Stimulated activated CD4-positive, alpha-beta T cell treated with anti-CD3 and anti-CD28 coated beads, TNF-alpha, amount 100 ng/mL, for 1 hour (primary cell): Measurements from ENCODE around the gene DNALI1.
A peak's percentile ranks its signal among the peaks of the same experiment; 100 is the strongest.
"Not testable (repeated sequence)": the region's sequence is repeated elsewhere in the genome, so short reads cannot be mapped to it uniquely, and the experiment has no call there.

ENCODE experiments used
- DNase-seq, 3 donors: peaks; one replicate each; pipeline ENCODE4 v3.0.0-alpha.2; 2020; ENCODE audit warnings: low read depth in 3 of 3, low spot score in 1 of 3

DNALI1 gene

DNA sequence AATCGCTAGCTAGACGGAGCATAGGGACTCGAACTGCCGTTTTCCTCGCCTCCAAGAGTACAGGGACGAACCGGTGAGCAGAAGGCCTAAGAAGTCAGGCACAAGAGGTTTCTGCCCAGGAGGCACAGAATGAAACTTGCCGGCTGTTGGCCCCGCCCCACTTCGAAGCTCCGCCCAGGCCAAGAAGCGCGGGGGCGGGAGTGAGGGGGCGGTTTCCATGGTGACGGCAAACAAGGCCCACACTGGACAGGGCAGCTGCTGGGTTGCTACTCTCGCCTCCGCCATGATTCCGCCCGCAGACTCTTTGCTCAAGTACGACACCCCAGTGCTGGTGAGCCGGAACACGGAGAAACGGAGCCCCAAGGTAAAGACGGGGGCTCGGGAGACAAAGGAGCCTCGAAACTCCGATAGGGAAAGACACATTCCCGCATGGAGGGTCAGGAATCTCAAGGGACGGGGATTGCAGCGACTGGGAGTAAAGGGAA is at the start of gene DNALI1:
Gene DNALI1 (plus strand): TSS at position 229 of the 485 bp plus-strand sequence. CDS start 55 bp downstream, at position 284.
- no peak for DNase-seq

DNA sequence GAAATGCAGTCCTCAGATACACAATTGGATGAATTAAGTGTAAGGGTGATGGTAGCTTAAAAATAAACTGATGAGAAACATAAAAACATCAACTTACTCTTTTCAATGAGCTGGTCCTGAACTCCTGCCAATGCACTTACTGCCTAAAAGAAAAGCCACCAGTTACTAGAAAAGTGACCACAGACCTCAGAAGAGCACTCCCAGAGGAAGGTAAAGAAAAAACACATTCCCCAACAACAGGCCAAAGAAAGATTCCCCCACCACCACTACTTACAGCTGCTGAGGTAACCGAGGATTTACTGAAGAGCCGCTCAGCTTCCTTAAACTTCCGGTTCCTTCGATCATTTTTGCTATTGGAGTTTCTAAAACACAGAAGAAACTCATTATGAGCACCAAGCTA is 47.6 kb upstream of the DNALI1 start:
- DNase-seq, result no peak

DNA sequence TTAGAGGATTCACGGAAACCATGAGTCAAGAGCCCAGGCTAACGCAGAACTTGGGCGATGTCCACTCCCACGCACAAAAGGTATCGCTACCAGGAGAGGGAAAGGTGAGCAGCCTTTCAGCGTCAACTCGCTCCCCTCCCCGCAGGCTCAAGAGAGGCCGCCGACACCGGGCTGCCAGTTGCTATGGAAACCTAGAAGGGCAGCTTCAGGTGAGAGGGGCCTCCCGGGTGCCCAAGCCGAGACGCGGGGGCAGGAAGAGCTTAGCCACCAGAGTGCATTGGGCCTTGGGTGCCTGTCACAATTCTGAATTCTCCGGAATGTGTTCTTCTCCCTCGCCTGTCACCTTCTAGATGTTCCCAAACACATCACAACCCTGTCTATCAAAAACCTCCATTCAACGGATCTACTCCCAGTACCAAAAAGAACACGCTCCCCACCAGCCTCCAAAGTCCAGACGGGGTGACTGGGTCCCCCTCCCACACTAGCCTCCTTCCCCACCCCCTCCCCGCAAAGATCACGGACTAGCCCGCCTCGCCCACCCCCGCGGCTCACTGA is 42.9 kb upstream of the DNALI1 start:
- DNase-seq, result peak in 1 of 3 donors; percentile 49

DNA sequence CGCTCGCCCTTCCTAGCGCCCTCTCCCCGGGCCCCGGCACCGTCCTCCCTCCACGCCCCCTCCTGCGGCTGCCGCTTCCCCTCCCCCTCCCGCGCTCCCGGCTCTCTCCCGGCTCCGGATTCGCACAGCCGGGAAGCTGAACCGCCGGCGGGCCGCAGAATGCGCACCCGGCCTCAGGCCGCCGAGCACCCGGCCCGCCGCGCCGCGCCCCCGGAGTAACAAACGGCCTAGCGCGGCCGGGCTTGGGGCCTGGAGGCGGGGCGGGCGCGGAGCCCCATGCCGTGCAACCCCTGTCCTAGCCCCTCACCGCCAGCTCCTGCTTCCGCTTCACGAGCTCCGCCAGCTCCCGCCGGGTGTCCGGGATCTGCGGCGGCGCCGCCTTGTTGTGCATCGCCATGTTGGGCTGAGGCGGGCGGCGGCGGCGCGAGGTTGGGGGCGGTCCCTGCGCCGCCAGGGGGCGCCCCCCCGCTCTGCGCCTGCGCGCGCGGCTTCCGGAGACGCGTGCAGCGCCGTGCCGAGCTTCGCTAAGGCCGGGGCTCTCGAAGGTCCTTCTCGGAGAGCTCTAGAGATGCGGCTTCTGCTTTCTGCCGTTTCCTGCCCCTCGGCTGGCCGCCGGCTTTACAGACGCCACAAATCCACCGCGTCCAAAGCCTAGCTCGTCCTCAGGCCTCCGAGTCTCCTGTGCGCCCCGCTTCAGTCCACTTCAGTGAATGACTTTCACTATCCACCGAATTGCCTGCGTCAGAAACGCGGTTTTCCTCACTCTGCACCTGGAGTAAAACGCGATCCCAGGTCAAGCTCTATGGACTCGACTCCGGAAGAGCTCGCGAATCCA is 42.2 kb upstream of the DNALI1 start, which contains the start of gene MEAF6:
Gene MEAF6 (minus strand): TSS at position 417 of the 835 bp plus-strand sequence. CDS start 20 bp downstream, at position 397.
- peak; percentile 46 to 80 (median 71) for DNase-seq

DNA sequence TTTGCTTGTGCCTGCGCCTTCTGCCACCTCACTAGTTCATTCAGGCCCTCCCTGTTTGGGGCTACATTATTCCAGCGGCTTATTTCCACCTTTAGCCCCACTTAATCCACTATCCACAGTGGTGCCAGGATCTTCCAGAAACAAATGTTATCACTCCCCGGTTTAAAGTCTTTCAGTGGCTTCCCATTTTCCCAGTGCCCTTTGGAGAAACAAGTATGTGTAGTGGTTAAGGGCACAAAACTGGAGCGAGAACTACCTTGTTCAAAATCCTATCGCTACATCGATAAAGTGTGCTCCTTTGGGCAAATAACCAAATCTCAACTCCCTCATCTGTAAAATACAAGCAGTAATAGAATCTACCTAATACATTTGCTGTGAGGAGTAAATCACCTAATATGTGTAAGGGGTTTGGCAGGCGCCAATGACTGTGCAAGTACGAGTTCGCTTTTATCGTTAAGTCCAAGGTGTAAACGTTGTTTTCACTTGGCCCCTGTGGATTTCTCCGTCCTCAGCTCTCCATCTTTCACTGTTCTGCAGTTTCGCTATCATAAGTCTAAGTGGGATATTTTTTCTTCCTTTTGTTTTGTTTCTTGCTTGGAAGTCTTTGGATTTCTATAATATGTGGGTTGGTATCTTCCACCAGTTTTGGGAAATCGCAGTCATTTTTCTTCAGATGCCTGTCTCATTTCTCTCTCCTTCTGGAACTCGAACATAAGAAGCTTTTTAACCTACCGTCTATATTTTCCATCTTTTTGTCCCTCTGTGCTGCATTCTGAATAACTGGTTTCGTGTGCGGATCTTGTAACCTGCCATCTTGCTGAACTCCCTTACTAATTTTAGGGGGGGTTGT is 41.3 kb upstream of the DNALI1 start:
- DNase-seq, result no peak

DNA sequence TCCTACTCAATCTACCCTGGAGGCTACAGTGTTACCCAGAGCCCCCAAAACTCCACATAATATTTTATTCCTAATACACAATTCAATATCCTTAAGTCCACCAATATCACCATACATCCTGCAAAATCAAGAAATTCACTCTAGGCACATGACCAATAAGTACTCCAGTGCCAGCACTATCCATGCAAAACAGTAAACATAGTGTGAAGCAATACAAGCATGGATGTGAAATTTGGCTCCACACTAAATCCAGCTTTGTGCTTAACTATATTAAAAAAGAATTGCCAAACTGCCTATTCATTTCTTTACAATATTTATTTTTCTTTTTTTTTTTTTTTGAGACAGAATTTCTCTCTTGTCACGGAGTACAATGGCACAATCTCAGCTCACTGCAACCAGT is 39.2 kb upstream of the DNALI1 start:
- DNase-seq, result no peak

DNA sequence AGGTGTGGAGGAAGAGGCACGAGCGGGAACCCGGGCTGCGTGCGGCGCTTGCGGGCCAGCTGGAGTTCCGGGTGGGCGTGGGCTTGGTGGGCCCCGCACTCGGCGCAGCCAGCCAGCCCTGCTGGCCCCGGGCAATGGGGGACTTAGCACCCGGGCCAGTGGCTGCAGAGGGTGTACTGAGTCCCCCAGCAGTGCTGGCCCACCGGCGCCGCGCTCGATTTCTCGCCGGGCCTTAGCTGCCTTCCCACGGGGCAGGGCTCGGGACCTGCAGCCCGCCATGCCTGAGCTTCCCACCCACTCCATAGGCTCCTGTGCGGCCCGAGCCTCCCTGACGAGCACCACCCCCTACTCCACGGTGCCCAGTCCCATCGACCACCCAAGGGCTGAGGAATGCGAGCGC is 38.5 kb upstream of the DNALI1 start:
- not testable (repeated sequence) for DNase-seq

DNA sequence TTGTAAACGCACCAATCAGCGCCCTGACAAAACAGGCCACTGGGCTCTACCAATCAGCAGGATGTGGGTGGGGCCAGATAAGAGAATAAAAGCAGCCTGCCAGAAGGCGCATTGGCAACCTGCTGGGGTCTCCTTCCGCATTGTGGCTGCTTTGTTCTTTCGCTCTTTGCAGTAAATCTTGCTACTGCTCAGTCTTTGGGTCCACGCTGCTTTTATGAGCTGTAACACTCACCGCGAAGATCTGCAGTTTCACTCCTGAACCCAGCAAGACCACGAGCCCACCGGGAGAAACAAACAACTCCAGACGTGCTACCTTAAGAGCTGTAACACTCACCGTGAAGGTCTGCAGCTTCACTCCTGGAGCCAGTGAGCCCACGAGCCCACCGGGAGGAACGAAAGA is 37.8 kb upstream of the DNALI1 start:
- DNase-seq, result peak in 1 of 3 donors; percentile 10

DNA sequence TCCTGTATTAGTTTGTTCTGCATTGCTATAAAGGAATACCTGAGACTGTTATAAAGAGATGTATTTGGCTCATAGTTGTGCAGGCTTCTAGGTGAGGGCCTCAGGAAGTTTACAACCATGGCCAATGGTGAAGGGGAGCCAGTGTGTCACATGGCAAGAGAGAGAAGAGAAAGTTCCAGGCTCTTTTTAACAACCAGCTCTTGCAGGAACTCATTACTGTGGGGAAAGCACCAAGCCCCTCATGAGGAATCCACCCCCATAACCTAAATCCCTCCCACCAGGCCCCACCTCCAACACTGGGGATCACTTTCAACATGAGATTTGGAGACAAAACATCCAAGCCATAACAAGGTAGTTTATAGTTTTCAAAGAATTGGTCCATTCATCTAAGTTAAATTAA is 37.1 kb upstream of the DNALI1 start:
- no peak for DNase-seq

DNA sequence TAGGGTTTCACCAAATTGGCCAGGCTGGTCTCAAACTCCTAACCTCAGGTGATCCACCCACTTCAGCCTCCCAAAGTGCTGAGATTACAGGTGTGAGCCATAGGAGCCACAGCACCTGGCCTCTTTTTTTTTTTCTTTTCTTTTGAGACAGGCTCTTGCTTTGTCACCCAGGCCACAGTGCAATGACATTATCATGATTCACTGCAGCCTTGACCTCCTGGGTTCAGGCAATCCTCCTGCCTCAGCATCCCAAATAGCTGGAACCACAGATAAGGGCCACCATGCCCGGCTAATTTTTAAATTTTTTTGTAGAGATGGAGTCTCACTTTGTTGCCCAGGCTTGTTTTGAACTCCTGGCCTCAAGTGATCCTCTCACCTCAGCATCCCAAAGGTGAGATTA is 26.9 kb upstream of the DNALI1 start:
- not testable (repeated sequence) for DNase-seq

DNA sequence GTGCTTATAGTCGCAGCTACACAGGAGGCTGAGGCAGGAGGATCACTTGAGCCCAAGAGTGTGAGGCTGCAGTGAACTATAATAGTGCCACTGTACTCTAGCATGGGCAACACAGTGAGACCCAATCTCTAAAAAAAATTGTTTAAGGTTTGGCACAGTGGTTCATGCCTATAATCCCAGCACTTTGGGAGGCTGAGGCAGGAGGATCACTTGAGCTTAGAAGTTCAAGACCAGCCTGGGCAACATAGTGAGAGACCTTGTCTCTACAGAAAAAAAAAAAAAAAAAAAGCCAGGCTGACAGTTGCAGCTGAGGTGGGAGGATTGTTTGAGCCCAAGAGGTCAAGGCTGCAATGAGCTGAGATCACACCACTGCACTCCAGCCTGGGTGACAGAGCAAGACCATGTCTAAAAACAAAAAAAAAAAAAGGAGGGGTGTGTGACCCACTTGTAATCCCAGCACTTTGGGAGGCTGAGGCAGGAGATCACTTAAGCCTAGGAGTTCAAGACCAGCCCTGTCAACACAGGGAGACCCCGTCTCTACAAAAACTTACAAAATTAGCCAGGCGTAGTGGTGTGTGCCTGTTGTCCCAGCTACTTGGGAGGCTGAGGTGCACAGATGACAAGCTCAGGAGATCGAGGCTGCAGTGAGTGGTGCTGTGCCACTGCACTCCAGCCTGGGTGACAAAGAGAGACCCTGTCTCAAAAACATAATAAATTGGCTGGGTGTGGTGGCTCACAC is 24.2 kb upstream of the DNALI1 start:
- DNase-seq, result not testable (repeated sequence)

DNA sequence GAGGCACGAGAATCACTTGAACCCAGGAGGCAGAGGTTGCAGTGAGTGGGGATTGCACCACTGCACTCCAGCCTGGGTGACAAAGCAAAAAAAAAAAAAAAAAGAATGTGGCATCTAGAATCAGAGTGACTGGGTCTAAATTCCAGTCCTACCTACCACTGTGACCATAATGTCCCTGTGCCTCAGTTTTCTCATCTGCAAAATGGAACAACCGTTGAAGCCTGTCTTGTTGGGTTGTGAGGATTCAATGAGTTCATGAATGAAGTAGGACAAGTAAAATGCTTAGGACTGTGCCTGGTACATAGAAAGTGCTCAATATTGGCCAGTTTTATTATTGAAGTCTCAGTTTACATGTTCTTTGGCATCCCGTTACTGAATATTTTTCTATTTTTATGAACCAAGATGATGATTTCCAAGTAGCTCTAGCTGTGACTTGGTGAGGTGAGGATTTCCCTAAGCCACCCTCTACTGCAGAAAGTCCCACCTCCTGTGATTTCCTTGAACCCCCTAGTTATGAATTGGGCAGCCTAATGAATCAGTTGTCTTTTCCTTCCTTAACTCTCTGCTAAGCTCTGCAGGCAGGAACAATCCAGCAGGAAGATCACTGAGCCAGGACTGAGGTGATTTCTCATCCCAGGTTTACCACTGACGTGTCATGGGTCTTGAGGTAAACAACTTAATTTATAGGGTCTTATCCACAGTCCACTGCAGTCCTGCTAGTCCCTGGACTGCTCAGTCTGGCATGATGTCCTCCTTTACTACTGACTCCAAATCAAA is 23.2 kb upstream of the DNALI1 start:
- no peak for DNase-seq

DNA sequence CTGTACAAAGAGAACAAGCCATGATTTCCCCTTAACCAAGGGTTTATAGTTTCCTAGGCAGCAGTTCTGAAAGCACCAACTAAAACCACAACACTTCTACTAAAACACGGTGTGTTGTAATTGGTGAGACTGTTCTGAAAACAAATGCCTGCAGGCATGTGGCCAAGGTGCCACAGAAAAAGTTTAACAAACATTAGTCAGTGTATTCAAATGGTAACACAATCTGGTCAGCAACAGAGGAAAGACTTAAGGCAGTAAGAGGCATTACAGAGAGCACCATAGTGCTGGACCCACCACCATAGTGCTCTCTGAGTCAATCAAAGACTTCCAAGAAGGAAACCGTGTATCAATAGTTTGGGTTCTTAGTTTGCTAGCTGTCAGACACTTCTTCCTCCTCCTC is 19.4 kb upstream of the DNALI1 start:
- DNase-seq, result no peak

DNA sequence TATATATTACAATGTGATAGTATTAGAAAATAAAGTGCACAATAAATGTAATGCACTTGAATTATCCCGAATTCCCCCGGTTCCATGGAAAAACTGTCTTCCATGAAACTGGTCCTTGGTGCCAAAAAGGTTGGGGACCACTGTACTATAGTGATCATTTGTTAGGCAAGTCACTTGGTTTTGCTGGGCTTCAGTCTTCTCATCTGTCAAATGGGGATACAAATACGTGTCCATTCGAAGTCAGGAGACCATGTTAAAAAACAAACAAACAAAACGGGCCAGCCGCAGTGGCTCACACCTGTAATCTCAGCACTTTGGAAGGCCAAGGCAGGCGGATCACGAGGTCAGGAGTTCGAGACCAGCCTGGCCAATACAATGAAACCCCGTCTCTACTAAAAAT is 17.6 kb upstream of the DNALI1 start:
- not testable (repeated sequence) for DNase-seq

DNA sequence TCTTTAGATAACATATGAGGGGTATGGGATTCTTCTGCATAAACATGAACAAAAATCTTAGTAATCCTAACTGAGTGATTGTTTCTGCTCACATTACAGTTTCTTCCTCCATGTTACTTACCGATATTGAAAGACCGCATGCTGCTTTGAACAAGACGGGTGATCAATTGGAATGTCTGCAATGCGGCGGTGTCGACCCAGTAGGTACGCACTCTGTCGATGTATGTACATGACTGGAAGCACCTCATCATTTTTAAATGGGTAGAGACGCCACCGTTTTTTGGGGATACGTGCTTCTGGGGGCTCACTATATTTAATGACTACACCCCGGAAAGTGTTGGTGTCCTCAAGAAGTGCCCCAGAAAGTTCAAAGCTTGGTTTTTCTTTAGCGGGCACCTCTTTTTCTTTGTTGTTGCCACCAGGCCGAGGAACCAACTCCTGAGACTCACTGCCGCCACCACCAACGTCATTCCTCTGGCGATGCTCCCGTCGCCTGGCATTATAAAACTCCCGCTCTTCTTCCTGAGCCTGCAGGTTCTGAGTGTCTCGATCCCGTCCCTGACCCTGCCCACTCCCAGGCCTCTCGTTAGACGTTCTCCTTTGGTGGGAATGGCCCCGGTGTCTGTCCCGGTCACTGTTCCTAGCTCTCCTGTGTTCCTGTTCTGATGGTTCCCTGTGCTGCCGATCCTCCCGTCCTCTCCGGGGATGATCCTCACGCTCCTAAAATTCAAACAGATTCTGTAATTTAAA is 16.5 kb upstream of the DNALI1 start:
- no peak for DNase-seq

DNA sequence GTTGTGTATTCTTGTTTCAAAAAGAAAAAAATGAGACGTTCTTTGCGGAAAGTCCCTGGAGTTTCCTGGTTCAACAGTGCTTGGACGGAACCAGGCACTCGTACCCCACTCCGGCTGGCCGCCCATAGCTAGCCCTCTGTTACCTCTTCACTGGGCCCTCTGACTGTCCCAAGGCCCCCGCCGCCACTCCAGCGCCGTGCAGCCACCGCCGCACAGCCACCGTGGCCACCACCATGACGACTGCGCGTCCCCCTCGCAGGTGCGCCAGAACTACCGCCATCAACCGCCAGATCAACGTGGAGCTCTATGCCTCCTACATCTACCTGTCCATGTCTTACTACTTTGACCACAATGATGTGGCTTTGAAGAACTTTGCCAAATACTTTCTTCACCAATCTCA is 12.2 kb upstream of the DNALI1 start:
- no peak for DNase-seq

DNA sequence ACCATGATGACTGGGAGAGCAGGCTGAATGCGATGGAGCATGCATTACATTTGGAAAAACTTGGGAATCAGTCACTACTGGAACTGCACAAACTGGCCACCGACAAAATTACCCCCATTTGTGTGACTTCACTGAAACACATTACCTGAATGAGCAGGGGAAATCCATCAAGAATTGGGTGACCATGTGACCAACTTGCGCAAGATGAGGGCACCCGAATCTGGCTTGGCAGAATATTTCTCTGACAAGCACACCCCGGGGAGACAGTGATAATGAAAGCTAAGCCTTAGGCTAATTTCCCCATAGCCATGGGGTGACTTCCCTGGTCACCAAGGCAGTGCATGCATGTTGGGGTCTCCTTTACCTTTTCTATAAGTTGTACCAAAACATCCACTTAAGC is 11.7 kb upstream of the DNALI1 start:
- DNase-seq, result no peak

DNA sequence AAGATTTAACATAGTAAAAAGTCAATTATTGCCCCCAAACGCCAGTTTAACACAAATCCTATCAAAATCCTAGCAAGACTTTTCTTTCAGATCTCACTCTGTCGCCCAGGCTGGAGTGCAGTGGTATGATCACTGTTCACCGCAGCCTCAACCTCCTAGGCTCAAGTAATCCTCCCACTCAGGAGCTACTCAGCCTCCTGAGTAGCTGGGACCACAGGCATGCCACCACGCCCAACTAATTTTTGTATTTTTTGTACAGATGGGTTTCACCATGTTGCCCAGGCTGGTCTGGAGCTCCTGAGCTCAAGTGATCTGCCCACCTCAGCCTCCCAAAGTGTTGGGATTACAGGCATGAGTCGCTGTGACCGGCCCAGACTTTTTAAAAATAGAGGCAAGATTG is 7.4 kb upstream of the DNALI1 start:
- no peak for DNase-seq

DNA sequence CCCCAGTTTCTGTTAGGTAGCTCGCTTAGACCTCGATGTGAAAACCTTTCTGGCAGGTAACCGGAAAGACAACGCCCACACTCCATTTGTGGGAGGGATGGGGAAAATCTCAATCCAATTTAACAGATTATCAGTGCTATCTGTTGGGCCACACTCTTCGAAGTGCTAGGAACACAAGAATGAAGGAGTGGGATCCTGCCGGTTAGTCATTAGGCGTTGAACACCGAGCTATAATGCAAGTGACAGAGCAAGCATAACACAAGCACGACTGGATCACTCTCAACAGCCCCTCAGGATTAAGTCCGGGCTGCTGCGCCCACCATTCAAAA is 3.2 kb upstream of the DNALI1 start:
- no peak for DNase-seq
